CD4-positive, alpha-beta memory T cell (primary cell): Measurements from ENCODE around the gene DRC7. TPM values are rescaled to one million over a fixed set of nuclear protein-coding genes. Genes with fewer than 3 reads are reported as not detected.

Experiments
- CTCF ChIA-PET: fragments of 350-600 bp; sonication (Branson Sonifier 250); formaldehyde crosslinking; loops from one replicate; lab custom pipeline; 2021; ENCODE audit warnings: inconsistent platforms; ENCODE audit not compliant: partially characterized antibody; lab: Charles Lee
- POLR2A ChIA-PET: fragments of 350-600 bp; sonication (Branson Sonifier 250); formaldehyde crosslinking; loops from one replicate; lab custom pipeline; 2021; ENCODE audit not compliant: partially characterized antibody; lab: Charles Lee
- DNase-seq, 5 donors: peaks; one replicate each; pipeline versions ENCODE4 v3.0.0 to v3.0.0-alpha.2; 2020 to 2022; ENCODE audit warnings: mixed read lengths in 1 of 5
- H3K27ac ChIP-seq: one replicate; pipeline ENCODE4 v1.7.0; 2013; ENCODE audit warnings: low read depth, low read length
- H3K27me3 ChIP-seq: 2 replicates; pipeline ENCODE4 v1.7.0; 2013; ENCODE audit warnings: mild to moderate bottlenecking, low read length, moderate library complexity; ENCODE audit not compliant: insufficient read depth
- H3K36me3 ChIP-seq: 2 replicates; pipeline ENCODE4 v1.7.0; 2013; ENCODE audit warnings: mild to moderate bottlenecking, low read length, moderate library complexity; ENCODE audit not compliant: insufficient read depth
- H3K4me1 ChIP-seq: 2 replicates; pipeline ENCODE4 v1.7.0; 2013; ENCODE audit warnings: mild to moderate bottlenecking, low read length, moderate library complexity; ENCODE audit not compliant: insufficient read depth
- H3K4me3 ChIP-seq, 2 donors: one replicate each; pipeline ENCODE4 v1.7.0; 2013; ENCODE audit warnings: low read length in 2 of 2, mild to moderate bottlenecking in 1 of 2
- H3K9me3 ChIP-seq, 2 donors: one replicate each; pipeline ENCODE4 v1.7.0; 2013; ENCODE audit warnings: low read length in 2 of 2, control low read depth in 1 of 2; ENCODE audit not compliant: control insufficient read depth in 1 of 2
- H3K27ac Mint-ChIP-seq, 7 donors: one replicate each; pipeline ENCODE4 v1.8.0; 2020 to 2021; ENCODE audit warnings: mixed read lengths in 7 of 7, mild to moderate bottlenecking in 6 of 7, inconsistent platforms in 3 of 7, moderate library complexity in 3 of 7
- H3K27me3 Mint-ChIP-seq, 2 donors: one replicate each; pipeline ENCODE4 v1.8.0; 2020 to 2021; ENCODE audit warnings: mixed read lengths in 2 of 2
- H3K36me3 Mint-ChIP-seq, 2 donors: one replicate each; pipeline ENCODE4 v1.8.0; 2020 to 2021; ENCODE audit warnings: mixed read lengths in 2 of 2, inconsistent platforms in 1 of 2, mild to moderate bottlenecking in 1 of 2
- H3K4me1 Mint-ChIP-seq, 4 donors: one replicate each; pipeline ENCODE4 v1.8.0; 2020 to 2021; ENCODE audit warnings: mixed read lengths in 4 of 4, mild to moderate bottlenecking in 1 of 4
- H3K4me3 Mint-ChIP-seq, 8 donors: one replicate each; pipeline ENCODE4 v1.8.0; 2020 to 2021; ENCODE audit warnings: mixed read lengths in 8 of 8, mild to moderate bottlenecking in 7 of 8, moderate library complexity in 6 of 8, inconsistent platforms in 3 of 8
- H3K9me3 Mint-ChIP-seq, 8 donors: one replicate each; pipeline ENCODE4 v1.8.0; 2020 to 2021; ENCODE audit warnings: mixed read lengths in 8 of 8, mild to moderate bottlenecking in 5 of 8, inconsistent platforms in 3 of 8, moderate library complexity in 1 of 8
- intact Hi-C: fragments of 100-400 bp; cut with micrococcal nuclease; formaldehyde crosslinking; loops from one replicate; pipeline ENCODE4 v1.15.1; 2023
- polyA plus RNA-seq, 2 donors: library from polyadenylated mRNA; unstranded; fragments of 300-500 nt; fragmentation: Illumina TruSeq; gene quantifications; one replicate each; pipeline ENCODE4 v1.2.3, GENCODE V29; 2021
- total RNA-seq, 2 experiments: library from RNA; stranded (reverse); gene quantifications; one replicate each; pipeline ENCODE4 v1.2.3, GENCODE V29; 2021

The DRC7 gene
- total and polyA plus RNA-seq, 4 experiments from 2014 or later = not detected

DNA sequence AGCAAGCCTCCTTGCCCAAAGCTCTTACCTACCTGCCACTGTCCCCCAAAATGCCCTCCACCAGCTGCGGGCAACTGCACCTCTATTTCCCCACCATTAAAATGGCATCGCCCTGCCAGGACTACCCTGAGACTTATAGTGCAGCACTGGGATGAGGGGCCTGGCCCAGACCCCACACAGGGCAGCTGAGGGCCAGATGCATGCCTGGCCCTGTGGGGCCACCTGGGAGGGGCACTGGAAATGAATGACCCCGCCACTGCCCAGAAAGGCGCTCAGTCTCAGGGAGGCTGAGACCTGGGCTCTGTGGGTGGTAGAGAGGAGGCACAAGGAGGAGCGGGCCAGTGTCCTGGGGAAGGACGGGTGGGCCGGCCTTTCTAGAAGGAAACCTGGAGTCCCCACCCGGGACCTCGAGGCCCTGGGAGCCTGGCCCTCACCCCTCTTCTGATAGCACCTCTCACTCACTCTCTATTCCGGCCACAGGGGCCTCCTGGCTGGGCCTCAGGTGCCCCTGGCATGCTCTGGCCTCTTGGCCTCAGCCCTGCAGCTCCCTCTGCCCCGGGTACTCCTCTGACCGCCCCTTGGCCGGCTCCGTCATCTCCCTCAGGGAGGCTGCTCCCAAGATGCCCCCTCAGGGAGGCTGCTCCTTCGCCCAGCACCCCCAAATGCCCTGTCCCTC, 67.9 kb downstream of the DRC7 start:
- Mint-ChIP-seq H3K36me3 (no peaks in the 10 kb centered on the region), H3K27ac (peak overlapping the region in 1 of 7 donors; percentile 24), H3K9me3 (no peaks in the 10 kb centered on the region), H3K4me1 (peaks cover 0 to 3% (median 0%) of the 10 kb centered on the region in 4 donors), H3K4me3 (no peak overlapping the region), H3K27me3 (no peaks in the 10 kb centered on the region)
- DNase-seq = no peak
- no peaks in the 10 kb centered on the region for H3K36me3 ChIP-seq
- no peak overlapping the region for H3K4me3 ChIP-seq
- intact Hi-C loops = no loop called here
- CTCF ChIA-PET = no interaction called here
- no peaks in the 10 kb centered on the region for H3K27me3 ChIP-seq
- H3K27ac ChIP-seq = no peak overlapping the region
- no peaks in the 10 kb centered on the region for H3K4me1 ChIP-seq
- POLR2A ChIA-PET = no interaction called here
- no peaks in the 10 kb centered on the region for H3K9me3 ChIP-seq

DNA sequence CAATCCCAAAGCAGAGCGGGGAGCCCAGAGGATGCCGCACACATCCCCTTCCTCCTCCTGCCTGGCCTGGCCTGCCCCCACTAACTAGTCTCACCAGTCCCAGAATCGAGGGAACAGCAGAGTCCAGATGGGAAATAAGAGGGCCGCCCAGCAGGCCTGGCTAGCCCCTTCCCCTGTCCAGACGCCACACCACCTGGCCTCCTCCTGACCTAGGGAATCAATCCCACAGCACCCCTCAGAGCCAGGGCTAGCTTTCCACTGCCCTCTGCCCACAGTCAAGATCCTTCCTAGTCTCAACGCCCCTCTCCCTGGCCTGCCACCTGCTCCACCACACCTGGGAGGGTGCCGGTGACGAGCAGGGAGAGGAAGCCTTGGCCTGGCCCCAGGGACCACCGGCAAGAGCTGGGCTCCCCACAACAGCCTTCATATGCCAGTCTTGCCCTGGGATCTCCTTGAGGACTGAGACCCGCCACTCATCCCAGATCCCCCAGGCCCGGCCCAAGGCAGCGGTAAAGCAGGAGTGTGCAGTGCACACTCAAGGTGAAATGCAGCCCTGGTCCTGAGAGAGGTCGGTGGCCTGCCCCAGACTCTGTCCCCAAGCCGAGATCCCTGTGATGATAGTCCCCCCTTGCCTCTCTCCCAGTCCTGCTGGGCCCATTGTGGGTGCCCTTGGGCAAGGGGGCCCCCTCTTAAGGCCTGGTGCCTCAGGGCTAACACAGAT, 68.8 kb downstream of the DRC7 start:
- no peak for DNase-seq
- Histone ChIP-seq H3K4me3 (no peak overlapping the region), H3K27ac (no peak overlapping the region), H3K4me1 (no peaks in the 10 kb centered on the region), H3K36me3 (no peaks in the 10 kb centered on the region), H3K27me3 (no peaks in the 10 kb centered on the region), H3K9me3 (no peaks in the 10 kb centered on the region)
- H3K4me3 Mint-ChIP-seq = no peak overlapping the region
- intact Hi-C loops = no loop called here
- H3K27ac Mint-ChIP-seq = no peak overlapping the region
- no peaks in the 10 kb centered on the region for H3K27me3 Mint-ChIP-seq
- peaks cover 0 to 3% (median 0%) of the 10 kb centered on the region in 4 donors for H3K4me1 Mint-ChIP-seq
- POLR2A ChIA-PET = no interaction called here
- H3K9me3 Mint-ChIP-seq = no peaks in the 10 kb centered on the region
- H3K36me3 Mint-ChIP-seq = no peaks in the 10 kb centered on the region
- CTCF ChIA-PET = no interaction called here

DNA sequence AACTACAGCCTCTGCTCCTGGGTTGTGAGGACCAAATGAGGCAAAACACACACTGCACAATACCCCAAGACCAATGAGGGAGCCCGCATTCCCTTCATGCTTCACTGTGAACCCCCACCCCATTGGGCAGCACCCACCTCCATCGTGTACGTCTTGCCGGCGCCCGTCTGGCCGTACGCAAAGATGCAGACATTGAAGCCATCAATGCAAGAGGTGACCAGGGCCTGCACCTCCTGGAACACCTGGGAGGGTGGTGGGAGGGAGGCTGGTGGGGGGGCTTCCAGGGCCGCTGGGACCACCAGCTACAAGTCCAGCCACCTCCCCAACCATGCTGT, 69.4 kb downstream of the DRC7 start:
- H3K27me3 ChIP-seq = no peaks in the 10 kb centered on the region
- Mint-ChIP-seq H3K27ac (no peak overlapping the region), H3K4me1 (no peaks in the 10 kb centered on the region), H3K4me3 (no peak overlapping the region), H3K9me3 (no peaks in the 10 kb centered on the region), H3K27me3 (no peaks in the 10 kb centered on the region), H3K36me3 (no peaks in the 10 kb centered on the region)
- ChIA-PET CTCF (no interaction called here), POLR2A (no interaction called here)
- H3K9me3 ChIP-seq = no peaks in the 10 kb centered on the region
- no peak overlapping the region for H3K27ac ChIP-seq
- no peaks in the 10 kb centered on the region for H3K36me3 ChIP-seq
- intact Hi-C loops = no loop called here
- H3K4me1 ChIP-seq = no peaks in the 10 kb centered on the region
- no peak overlapping the region for H3K4me3 ChIP-seq
- DNase-seq = no peak

DNA sequence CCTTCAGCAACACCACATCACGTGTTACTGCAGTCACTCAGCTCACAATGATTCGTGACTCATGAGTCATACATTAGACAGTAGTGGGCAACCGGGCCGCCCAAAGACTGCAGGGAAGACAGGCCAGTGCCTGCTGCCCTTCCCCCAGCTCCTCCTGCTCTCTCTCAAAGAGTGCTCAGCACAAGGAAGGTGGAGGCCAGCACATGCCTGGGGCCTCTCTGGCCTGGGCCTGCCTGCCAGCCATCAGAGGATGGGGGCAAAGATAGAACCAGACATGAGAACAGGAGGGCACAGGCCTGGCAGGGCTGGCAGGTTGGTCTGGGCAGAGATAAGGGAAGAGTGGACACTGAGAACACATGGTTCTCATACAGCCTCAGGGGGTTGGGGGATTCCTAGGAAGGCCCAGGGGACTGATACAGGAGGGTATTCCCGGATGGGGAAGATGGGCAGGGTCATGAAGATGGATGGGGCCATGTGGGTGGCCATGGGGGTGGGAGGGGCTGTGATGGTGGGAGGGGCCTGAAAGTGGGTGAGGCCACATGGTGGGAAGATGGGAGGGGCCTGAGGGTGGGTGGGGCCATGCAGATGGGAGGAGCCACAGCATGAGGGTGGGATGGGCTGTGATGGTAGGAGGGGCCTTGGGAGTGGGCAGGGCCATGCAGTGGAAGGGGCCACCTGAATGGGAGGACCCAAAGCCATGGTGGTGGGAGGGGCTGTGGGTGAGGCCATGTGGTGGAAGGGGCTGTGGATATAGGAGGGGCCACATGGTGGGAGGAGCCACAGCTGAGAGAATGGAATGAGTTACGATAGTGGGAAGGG, 69.9 kb downstream of the DRC7 start:
- H3K27me3 Mint-ChIP-seq = no peaks in the 10 kb centered on the region
- H3K27ac Mint-ChIP-seq = no peak overlapping the region
- no peaks in the 10 kb centered on the region for H3K9me3 ChIP-seq
- no peak overlapping the region for H3K4me3 ChIP-seq
- no peaks in the 10 kb centered on the region for H3K36me3 ChIP-seq
- no peaks in the 10 kb centered on the region for H3K27me3 ChIP-seq
- intact Hi-C loops = no loop called here
- no peak overlapping the region for H3K4me3 Mint-ChIP-seq
- no peaks in the 10 kb centered on the region for H3K4me1 ChIP-seq
- no peaks in the 10 kb centered on the region for H3K4me1 Mint-ChIP-seq
- peak in 3 of 5 donors; percentile 8 to 50 (median 12) for DNase-seq
- ChIA-PET CTCF (no interaction called here), POLR2A (no interaction called here)
- H3K36me3 Mint-ChIP-seq = no peaks in the 10 kb centered on the region
- H3K9me3 Mint-ChIP-seq = no peaks in the 10 kb centered on the region
- H3K27ac ChIP-seq = no peak overlapping the region

DNA sequence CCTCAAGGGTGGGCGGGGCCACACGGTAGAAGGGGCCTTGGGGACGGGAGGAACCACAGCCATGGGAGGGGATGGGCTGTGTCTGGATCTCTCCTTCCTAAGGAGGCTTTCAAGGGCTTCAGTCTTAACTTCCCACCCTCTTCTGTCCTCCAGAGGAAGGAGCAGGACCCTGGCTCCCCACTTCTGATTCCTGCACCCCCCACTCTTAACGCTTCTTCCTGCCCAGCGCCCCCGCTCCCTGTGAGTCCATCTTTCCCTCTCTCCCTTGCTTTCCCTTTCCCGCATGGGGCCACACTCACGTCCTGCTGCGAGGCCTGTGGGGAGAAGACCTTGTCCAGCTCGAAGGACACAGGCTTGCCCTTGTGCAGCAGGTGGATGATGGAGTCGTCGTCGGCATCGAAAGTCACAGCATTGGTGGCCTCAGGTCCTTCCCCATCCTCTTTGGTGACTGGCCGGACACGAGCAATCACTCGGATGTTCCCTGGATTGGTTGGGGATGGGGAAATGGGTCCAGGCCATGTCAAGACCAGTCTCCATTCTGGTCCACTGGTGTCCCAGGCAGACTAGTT, 70.6 kb downstream of the DRC7 start:
- no peak overlapping the region for H3K4me3 Mint-ChIP-seq
- no peaks in the 10 kb centered on the region for H3K27me3 Mint-ChIP-seq
- DNase-seq = no peak
- no peaks in the 10 kb centered on the region for H3K27me3 ChIP-seq
- H3K9me3 Mint-ChIP-seq = no peaks in the 10 kb centered on the region
- H3K9me3 ChIP-seq = no peaks in the 10 kb centered on the region
- H3K4me1 Mint-ChIP-seq = no peaks in the 10 kb centered on the region
- H3K4me3 ChIP-seq = no peak overlapping the region
- H3K36me3 Mint-ChIP-seq = no peaks in the 10 kb centered on the region
- POLR2A ChIA-PET = no interaction called here
- no peaks in the 10 kb centered on the region for H3K4me1 ChIP-seq
- CTCF ChIA-PET = interaction anchor here (1.3 kb wide), 1 partner anchor 8 kb away, joined by 4 read pairs; no protein-coding TSS in a partner anchor
- no peak overlapping the region for H3K27ac Mint-ChIP-seq
- intact Hi-C loops = no loop called here
- H3K27ac ChIP-seq = no peak overlapping the region
- H3K36me3 ChIP-seq = no peaks in the 10 kb centered on the region

DNA sequence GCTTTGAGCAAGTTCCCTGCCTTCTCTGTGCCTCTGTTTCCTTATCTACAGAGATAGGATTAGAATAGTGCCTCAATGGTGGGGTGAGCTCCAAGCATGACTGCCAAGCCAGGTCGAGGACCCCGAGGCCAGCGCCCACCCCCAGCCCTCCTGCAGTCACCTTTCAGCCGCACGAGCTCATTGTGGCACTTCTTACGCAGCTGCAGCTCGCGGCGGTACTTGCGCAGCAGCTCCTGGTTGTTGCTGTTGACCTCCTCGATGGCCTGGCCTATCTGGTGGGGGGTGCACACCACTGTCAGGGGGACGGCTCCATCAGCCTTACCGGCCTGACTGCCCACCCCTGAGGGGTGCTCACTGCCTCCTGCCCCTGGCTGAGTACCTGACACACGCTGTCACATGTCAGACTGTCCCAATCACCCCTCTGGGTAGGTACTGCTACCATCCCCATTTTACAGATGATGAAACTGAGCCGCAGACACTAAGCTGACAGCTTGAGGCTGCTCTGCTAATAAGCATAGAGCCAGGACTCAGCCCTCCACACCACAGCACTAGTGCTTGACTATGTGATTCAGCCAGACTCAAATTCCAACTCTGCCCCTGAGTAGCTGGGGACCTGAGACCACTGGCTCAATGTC, 72.2 kb downstream of the DRC7 start:
- no peak overlapping the region for H3K4me3 ChIP-seq
- no peaks in the 10 kb centered on the region for H3K9me3 ChIP-seq
- POLR2A ChIA-PET = no interaction called here
- H3K27me3 ChIP-seq = no peaks in the 10 kb centered on the region
- no peak overlapping the region for H3K27ac ChIP-seq
- H3K9me3 Mint-ChIP-seq = no peaks in the 10 kb centered on the region
- H3K36me3 ChIP-seq = no peaks in the 10 kb centered on the region
- no peak for DNase-seq
- no peak overlapping the region for H3K4me3 Mint-ChIP-seq
- no peaks in the 10 kb centered on the region for H3K4me1 Mint-ChIP-seq
- no peaks in the 10 kb centered on the region for H3K27me3 Mint-ChIP-seq
- CTCF ChIA-PET = interaction anchor here (1.3 kb wide), 1 partner anchor 9 kb away, joined by 4 read pairs; no protein-coding TSS in a partner anchor
- H3K36me3 Mint-ChIP-seq = no peaks in the 10 kb centered on the region
- no peaks in the 10 kb centered on the region for H3K4me1 ChIP-seq
- H3K27ac Mint-ChIP-seq = no peak overlapping the region
- intact Hi-C loops = no loop called here
